Stimulated activated CD4-positive, alpha-beta T cell treated with anti-CD3 and anti-CD28 coated beads, TNF-alpha, amount 100 ng/mL, for 24 hours (primary cell): ENCODE data around the gene MUC20.
"Not testable (repeated sequence)": the region's sequence is repeated elsewhere in the genome, so short reads cannot be mapped to it uniquely, and the experiment has no call there.

Source experiments
- DNase-seq, 3 experiments: peaks; one replicate each; pipeline ENCODE4 v3.0.0-alpha.2; 2020; ENCODE audit warnings: low read depth in 3 of 3

The MUC20 gene

GRCh38 chr3:195731356-195731905, 10.7 kb downstream of the MUC20 start:
- no peak for DNase-seq

GRCh38 chr3:195732940-195733339, 12.2 kb downstream of the MUC20 start:
- no peak for DNase-seq

GRCh38 chr3:195735036-195735695, 14.4 kb downstream of the MUC20 start:
- DNase-seq: no peak

- DNase-seq: no peak
Measured at GRCh38 chr3:195736866-195737490, 16.2 kb downstream of the MUC20 start.

- DNase-seq: not testable (repeated sequence)
Measured at GRCh38 chr3:195737782-195738181, 17.0 kb downstream of the MUC20 start.

- DNase-seq: no peak
Measured at GRCh38 chr3:195738274-195739044, 17.7 kb downstream of the MUC20 start.

GRCh38 chr3:195739561-195740111, 18.9 kb downstream of the MUC20 start:
- no peak for DNase-seq

GRCh38 chr3:195744437-195744836, 23.7 kb downstream of the MUC20 start:
- no peak for DNase-seq

GRCh38 chr3:195746346-195746745, 25.6 kb downstream of the MUC20 start:
- no peak for DNase-seq

- DNase-seq: no peak
Measured at GRCh38 chr3:195746751-195747150, 26.0 kb downstream of the MUC20 start.

GRCh38 chr3:195748661-195749060, 27.9 kb downstream of the MUC20 start:
- DNase-seq: no peak

- DNase-seq: not testable (repeated sequence)
Measured at GRCh38 chr3:195749101-195749500, 28.3 kb downstream of the MUC20 start.

GRCh38 chr3:195750797-195751520, 30.2 kb downstream of the MUC20 start:
- no peak for DNase-seq

- DNase-seq: no peak
Measured at GRCh38 chr3:195751560-195751959, 30.8 kb downstream of the MUC20 start.

GRCh38 chr3:195752066-195752465, 31.3 kb downstream of the MUC20 start:
- no peak for DNase-seq

GRCh38 chr3:195752546-195753331, 32.0 kb downstream of the MUC20 start:
- no peak for DNase-seq

- DNase-seq: no peak
Measured at GRCh38 chr3:195753581-195753980, 32.8 kb downstream of the MUC20 start.

GRCh38 chr3:195754141-195754540, 33.4 kb downstream of the MUC20 start:
- no peak for DNase-seq

GRCh38 chr3:195754906-195755305, 34.1 kb downstream of the MUC20 start:
- no peak for DNase-seq

- DNase-seq: no peak
Measured at GRCh38 chr3:195755391-195755790, 34.6 kb downstream of the MUC20 start.
